Panc1 (cell line): ENCODE measurements around the gene ZNF469. TPM values are rescaled to one million over a fixed set of nuclear protein-coding genes. Genes with fewer than 3 reads are reported as not detected.

Experiments used
- ATAC-seq: fragments of 200-7000 bp; cut with Tn5 transposase; 2 replicates; pipeline ENCODE4 v1.9.1; 2020; ENCODE audit warnings: mild to moderate bottlenecking, moderate library complexity
- BruUV-seq: library from RNA; stranded (reverse); fragments of 400-500 nt; replicated peaks from 2 replicates; lab custom pipeline; 2021; lab: Mats Ljungman, UMichigan
- CTCF ChIA-PET: fragments of 300-600 bp; sonication (Branson Sonifier 250); formaldehyde crosslinking; loops from one replicate; lab custom pipeline; 2022; ENCODE audit warnings: antibody characterized with exemption; lab: Charles Lee
- POLR2A ChIA-PET: fragments of 300-600 bp; sonication (Branson Sonifier 250); formaldehyde crosslinking; loops from one replicate; lab custom pipeline; 2022; ENCODE audit warnings: antibody characterized with exemption; lab: Charles Lee
- DNase-seq: peaks from one replicate; pipeline ENCODE4 v3.0.0-alpha.2; 2010; ENCODE audit warnings: low read depth, low spot score
- H3K27ac ChIP-seq: 2 replicates; pipeline ENCODE4 v1.5.1; 2011; ENCODE audit warnings: mild to moderate bottlenecking, low read length, inconsistent platforms
- H3K27me3 ChIP-seq: fragments of 200-500 bp; sonication (Bioruptor generic); 2 replicates; pipeline ENCODE4 v1.6.0; 2014; ENCODE audit warnings: low read length, inconsistent platforms; ENCODE audit not compliant: control insufficient read depth, insufficient read depth
- H3K36me3 ChIP-seq: fragments of 200-500 bp; sonication (Bioruptor generic); 2 replicates; pipeline ENCODE4 v1.5.1; 2014; ENCODE audit warnings: inconsistent platforms, mild to moderate bottlenecking, low read length, moderate library complexity; ENCODE audit not compliant: control insufficient read depth, insufficient read depth
- H3K4me1 ChIP-seq: 2 replicates; pipeline ENCODE4 v1.5.1; 2011; ENCODE audit warnings: inconsistent platforms, mild to moderate bottlenecking, low read length, moderate library complexity; ENCODE audit not compliant: control insufficient read depth, insufficient read depth
- H3K4me3 ChIP-seq, 2 experiments: 2 replicates each; pipeline ENCODE4 v1.5.1; 2011 to 2012; ENCODE audit warnings: low read depth in 2 of 2, low read length in 2 of 2, mild to moderate bottlenecking in 2 of 2, inconsistent platforms in 1 of 2, moderate library complexity in 1 of 2
- H3K9me3 ChIP-seq: fragments of 200-500 bp; sonication (Bioruptor generic); 2 replicates; pipeline ENCODE4 v1.5.1; 2014; ENCODE audit warnings: low read depth, mild to moderate bottlenecking, inconsistent platforms, low read length, moderate library complexity; ENCODE audit not compliant: control insufficient read depth, insufficient read depth
- CTCF ChIP-seq: fragments of 450-650 bp; IDR thresholded peaks from 2 replicates; pipeline ENCODE4 v1.5.1; 2017; ENCODE audit warnings: mild to moderate bottlenecking
- POLR2AphosphoS5 ChIP-seq: IDR thresholded peaks from 2 replicates; pipeline ENCODE4 v1.6.1; 2012; ENCODE audit warnings: mild to moderate bottlenecking, low read depth, low read length, moderate library complexity
- SIN3A ChIP-seq: IDR thresholded peaks from 2 replicates; pipeline ENCODE4 v1.6.1; 2012; ENCODE audit warnings: low read depth, mild to moderate bottlenecking, low read length, moderate library complexity, borderline replicate concordance; ENCODE audit not compliant: insufficient read depth
- TCF7L2 ChIP-seq: IDR thresholded peaks from 2 replicates; pipeline ENCODE4 v1.6.1; 2011; ENCODE audit warnings: mild to moderate bottlenecking, low read depth, low read length, inconsistent platforms
- in situ Hi-C: cut with HindIII; loops from 2 replicates; pipeline ENCODE4 v1.10.0; 2016; ENCODE audit warnings: low sequenced_read_pairs, low pct_unique_long_range_greater_than_20kb
- intact Hi-C: fragments of 100-400 bp; cut with micrococcal nuclease; formaldehyde crosslinking; loops from one replicate; pipeline ENCODE4 v1.10.0; 2022; ENCODE audit not compliant: unreplicated experiment
- total RNA-seq: library from RNA; stranded (reverse); gene quantifications from one replicate; pipeline ENCODE4 v1.2.1, GENCODE V29; 2021; ENCODE audit not compliant: unreplicated experiment
- TF ChIP-seq, protein P1 (sequence below), 2 experiments: IDR thresholded peaks; 2 replicates each; pipeline ENCODE4 v1.6.1; 2011 to 2012; ENCODE audit warnings: low read depth in 2 of 2, control low read depth in 1 of 2, low read length in 1 of 2, mild to moderate bottlenecking in 1 of 2, moderate library complexity in 1 of 2; ENCODE audit not compliant: insufficient read depth in 1 of 2

The ZNF469 gene
- total RNA-seq, 1 experiment from 2014 or later: 1.3 TPM

DNA sequence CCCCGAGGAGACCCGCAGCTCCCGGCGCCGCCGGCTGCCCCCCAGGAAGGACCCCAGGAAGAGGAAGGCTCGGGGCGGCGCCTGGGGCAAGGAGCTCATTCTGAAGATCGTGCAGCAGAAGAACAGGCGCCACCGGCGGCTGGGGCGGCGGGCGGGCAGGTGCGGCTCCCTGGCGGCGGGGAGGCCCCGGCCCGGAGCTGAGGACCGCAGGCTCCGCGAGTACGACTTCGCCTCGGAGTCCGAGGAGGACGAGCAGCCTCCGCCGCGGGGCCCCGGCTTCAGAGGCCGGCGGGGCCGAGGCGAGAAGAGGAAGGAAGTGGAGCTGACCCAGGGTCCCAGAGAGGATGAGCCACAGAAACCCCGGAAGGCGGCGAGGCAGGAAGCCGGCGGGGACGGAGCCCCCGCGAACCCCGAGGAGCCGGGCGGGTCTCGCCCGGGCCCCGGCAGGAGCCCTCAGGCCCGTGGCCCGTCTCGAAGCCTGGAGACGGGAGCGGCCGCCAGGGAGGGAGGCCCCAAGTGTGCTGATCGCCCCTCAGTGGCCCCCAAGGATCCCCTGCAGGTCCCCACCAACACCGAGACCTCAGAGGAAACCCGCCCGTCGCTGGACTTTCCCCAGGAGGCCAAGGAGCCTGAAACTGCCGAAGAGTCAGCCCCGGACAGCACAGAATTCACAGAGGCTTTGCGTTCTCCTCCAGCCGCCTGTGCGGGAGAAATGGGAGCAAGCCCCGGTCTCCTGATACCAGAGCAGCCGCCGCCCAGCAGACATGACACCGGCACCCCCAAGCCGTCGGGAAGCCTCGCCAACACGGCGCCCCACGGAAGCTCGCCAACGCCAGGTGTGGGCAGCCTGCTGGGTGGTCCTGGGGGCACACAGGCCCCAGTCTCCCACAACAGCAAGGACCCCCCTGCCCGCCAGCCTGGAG, 48.0 kb downstream of the ZNF469 start:
- ChIA-PET CTCF (no interaction called here), POLR2A (interaction anchor here (0.7 kb wide), 1 partner anchor 69 kb away, joined by 13 read pairs; no protein-coding TSS in a partner anchor)
- Histone ChIP-seq H3K27me3 (no peaks in the 10 kb centered on the region), H3K4me3 (no peak overlapping the region), H3K9me3 (no peaks in the 10 kb centered on the region), H3K4me1 (no peaks in the 10 kb centered on the region), H3K27ac (no peak overlapping the region), H3K36me3 (no peaks in the 10 kb centered on the region)
- TF ChIP-seq, protein P1, sequence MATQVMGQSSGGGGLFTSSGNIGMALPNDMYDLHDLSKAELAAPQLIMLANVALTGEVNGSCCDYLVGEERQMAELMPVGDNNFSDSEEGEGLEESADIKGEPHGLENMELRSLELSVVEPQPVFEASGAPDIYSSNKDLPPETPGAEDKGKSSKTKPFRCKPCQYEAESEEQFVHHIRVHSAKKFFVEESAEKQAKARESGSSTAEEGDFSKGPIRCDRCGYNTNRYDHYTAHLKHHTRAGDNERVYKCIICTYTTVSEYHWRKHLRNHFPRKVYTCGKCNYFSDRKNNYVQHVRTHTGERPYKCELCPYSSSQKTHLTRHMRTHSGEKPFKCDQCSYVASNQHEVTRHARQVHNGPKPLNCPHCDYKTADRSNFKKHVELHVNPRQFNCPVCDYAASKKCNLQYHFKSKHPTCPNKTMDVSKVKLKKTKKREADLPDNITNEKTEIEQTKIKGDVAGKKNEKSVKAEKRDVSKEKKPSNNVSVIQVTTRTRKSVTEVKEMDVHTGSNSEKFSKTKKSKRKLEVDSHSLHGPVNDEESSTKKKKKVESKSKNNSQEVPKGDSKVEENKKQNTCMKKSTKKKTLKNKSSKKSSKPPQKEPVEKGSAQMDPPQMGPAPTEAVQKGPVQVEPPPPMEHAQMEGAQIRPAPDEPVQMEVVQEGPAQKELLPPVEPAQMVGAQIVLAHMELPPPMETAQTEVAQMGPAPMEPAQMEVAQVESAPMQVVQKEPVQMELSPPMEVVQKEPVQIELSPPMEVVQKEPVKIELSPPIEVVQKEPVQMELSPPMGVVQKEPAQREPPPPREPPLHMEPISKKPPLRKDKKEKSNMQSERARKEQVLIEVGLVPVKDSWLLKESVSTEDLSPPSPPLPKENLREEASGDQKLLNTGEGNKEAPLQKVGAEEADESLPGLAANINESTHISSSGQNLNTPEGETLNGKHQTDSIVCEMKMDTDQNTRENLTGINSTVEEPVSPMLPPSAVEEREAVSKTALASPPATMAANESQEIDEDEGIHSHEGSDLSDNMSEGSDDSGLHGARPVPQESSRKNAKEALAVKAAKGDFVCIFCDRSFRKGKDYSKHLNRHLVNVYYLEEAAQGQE (IDR thresholded peaks at IDR 0.05; ENCODE audit: insufficient read depth in 1 of 2, low read depth in 2 of 2, low read length in 1 of 2): no peak
- TF ChIP-seq CTCF: no peak
- no peak for TF ChIP-seq SIN3A
- TF ChIP-seq TCF7L2: no peak
- TF ChIP-seq POLR2AphosphoS5: no peak
- ATAC-seq (no peak), DNase-seq (no peak)
- in situ Hi-C loops (no loop called here), intact Hi-C loops (no loop called here)
- BruUV-seq: no TSS peak

DNA sequence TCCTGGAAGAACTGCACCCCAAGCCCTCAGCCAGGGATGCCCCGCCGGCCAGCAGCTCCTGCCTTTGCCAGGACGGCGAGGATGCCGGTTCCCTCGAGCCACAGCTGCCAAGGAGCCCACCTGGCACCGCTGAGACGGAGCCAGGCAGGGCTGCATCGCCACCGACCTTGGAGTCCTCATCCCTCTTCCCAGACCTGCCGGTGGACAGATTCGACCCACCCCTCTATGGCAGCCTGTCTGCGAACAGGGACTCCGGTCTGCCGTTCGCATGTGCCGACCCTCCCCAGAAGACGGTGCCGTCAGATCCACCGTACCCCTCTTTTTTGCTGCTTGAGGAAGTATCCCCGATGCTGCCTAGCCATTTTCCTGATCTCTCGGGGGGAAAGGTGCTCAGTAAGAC, 48.9 kb downstream of the ZNF469 start:
- H3K4me1 ChIP-seq: no peaks in the 10 kb centered on the region
- no peaks in the 10 kb centered on the region for H3K36me3 ChIP-seq
- in situ Hi-C loops: no loop called here
- POLR2A ChIA-PET: no interaction called here
- DNase-seq: no peak
- TF ChIP-seq TCF7L2 (no peak), CTCF (no peak), POLR2AphosphoS5 (no peak), SIN3A (no peak)
- TF ChIP-seq, protein P1 (IDR thresholded peaks at IDR 0.05; ENCODE audit: insufficient read depth in 1 of 2, low read depth in 2 of 2, low read length in 1 of 2): no peak
- no peak overlapping the region for H3K27ac ChIP-seq
- CTCF ChIA-PET: no interaction called here
- no peak for ATAC-seq
- H3K9me3 ChIP-seq: no peaks in the 10 kb centered on the region
- no peak overlapping the region for H3K4me3 ChIP-seq
- no TSS peak for BruUV-seq
- intact Hi-C loops: no loop called here
- H3K27me3 ChIP-seq: no peaks in the 10 kb centered on the region
